Activated T-helper 1 cell treated with Interleukin-2 at 50 U/mL for 16 hours (primary cell): Measurements from ENCODE around the gene RABGGTA.

Experiments used
- DNase-seq: peaks from one replicate; pipeline ENCODE4 v3.0.0-alpha.2; 2020; ENCODE audit warnings: low read depth

Gene RABGGTA

GRCh38 chr14:24279301-24280186 lies 8.1 kb upstream of the RABGGTA start:
- no peak for DNase-seq

- DNase-seq = no peak
Observed at GRCh38 chr14:24278424-24278823, 7.0 kb upstream of the RABGGTA start.

- no peak for DNase-seq
Observed at GRCh38 chr14:24277606-24278321, 6.4 kb upstream of the RABGGTA start.

GRCh38 chr14:24277071-24277470 lies 5.7 kb upstream of the RABGGTA start:
- no peak for DNase-seq

- peak; percentile 7 for DNase-seq
Observed at GRCh38 chr14:24274101-24274543, 2.7 kb upstream of the RABGGTA start.

GRCh38 chr14:24273422-24273998 lies 2.1 kb upstream of the RABGGTA start:
- no peak for DNase-seq

DNA sequence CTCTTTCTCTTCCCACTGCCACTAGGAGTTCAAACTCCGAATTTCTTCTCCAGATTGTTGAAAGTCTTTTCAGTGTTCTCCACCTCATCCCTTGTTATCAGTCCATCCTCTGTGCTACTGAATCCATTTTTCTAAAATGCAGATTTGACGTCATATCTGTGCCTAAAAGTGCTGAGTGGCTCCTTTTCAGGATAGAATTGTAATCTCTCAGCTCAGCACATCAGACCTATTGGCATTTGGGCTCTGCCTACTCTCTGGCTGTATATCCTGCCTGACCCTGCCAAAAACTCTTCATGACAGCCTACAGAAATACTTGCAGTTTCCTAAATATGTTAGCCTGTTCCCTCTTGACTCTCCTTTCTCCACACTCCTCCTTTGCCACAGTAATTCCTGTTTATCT lies 1.1 kb upstream of the RABGGTA start:
- no peak for DNase-seq

- no peak for DNase-seq
Observed at GRCh38 chr14:24271834-24272263, 452 bp upstream of the RABGGTA start.

DNA sequence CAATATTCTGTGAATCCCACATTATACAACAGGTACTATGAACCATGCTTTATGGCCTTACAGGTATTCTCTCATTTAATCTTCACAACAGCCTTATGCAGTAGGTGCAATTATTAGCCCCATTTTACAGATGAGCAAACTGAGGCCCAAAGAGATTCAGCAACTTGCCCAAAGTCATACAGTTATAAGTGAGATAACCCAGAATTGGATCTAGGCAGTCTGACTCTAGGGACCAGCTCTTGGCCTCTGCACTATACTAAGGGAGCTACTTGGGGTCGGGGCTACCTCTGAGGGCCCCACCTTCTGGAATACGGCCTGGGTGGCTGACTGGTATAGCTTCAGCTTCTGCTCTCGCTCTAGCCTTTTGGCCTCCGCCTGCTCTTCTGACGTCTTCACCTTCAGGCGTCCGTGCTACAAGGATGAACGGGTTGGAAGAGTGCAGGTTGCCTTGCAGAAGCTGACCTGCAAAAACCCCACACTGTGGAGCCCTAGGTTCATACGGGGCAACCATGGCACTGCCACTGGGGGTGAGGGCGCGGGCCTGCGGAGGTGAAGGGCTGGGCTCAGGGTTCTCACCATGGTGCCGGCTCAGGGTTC lies 762 bp downstream of the RABGGTA start:
- DNase-seq = no peak

DNA sequence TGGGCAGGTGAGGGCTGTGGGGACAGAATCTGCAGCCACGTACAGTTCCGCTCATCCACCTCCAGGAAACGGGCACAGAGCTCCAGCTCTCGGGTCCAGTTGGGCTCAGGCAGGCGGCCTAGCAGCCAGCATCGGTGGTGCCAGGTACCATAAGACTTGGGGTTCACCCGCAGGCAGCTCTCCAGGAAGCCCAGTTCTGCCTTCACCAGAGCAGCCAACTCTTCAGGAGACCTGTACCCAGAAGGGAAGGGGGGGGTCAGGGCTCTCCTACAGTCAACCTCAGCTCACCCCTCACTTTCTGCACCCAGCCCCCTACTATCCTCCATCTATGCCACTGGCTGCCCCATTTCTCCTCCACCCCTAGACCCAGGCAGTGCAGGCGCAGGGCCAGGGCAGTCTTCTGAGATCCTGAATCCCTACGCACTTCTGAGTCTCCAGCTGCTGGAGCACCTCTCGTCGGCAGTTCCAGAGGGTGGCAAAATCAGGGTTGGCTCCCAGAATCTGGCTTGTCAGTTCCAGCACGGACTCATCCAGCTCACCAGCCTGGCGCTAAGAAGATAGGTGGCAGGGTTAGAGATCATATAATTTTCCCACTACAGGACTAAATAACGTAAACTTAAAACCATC lies 1.4 kb downstream of the RABGGTA start:
- no peak for DNase-seq

GRCh38 chr14:24269368-24269767 lies 2.0 kb downstream of the RABGGTA start:
- DNase-seq = no peak

- DNase-seq = no peak
Observed at GRCh38 chr14:24268225-24268624, 3.2 kb downstream of the RABGGTA start.

- no peak for DNase-seq
Observed at GRCh38 chr14:24267516-24267915, 3.9 kb downstream of the RABGGTA start.

DNA sequence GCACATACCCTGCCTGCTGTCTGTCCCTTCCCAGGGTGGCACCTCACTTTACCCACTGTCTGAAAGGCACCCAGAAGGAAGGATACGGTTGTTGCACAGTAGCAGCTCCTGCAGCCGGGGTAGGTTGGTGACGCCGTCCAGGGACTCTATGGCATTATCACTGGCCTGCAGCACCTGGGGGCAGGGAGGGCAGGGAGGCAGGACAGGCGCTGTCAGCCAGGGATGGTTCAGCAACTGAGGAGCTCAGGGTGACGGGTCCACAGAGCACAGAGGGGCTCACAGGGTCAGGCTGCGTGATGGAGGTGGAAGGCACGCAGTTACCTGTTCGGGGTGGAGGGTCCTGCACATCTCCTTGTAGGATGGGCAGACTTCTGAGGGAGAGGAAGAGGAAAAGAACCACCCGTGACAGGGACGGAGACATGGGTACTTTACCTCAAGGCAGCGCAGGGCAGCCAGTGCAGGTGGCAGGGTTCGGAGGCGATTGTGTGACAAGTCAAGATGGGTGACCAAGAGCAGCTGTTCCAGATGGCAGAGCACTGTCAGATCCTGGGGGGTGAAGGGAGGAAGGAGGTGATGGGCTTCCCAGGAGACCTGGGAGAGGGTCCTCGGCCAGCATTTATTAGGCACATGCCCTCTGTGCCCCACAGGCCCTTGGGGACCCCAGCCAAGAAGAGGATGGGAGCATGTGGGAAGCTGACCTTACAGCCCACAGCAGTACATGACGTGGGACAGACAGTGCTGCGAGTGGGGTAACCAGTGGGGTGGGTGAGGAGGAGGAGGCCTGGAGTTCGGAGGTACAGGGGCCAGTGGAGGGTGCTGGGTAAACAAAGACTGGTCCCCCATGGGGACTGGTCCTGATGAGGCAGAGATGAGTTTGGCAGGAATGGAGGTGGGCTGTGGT lies 4.8 kb downstream of the RABGGTA start:
- DNase-seq = no peak

DNA sequence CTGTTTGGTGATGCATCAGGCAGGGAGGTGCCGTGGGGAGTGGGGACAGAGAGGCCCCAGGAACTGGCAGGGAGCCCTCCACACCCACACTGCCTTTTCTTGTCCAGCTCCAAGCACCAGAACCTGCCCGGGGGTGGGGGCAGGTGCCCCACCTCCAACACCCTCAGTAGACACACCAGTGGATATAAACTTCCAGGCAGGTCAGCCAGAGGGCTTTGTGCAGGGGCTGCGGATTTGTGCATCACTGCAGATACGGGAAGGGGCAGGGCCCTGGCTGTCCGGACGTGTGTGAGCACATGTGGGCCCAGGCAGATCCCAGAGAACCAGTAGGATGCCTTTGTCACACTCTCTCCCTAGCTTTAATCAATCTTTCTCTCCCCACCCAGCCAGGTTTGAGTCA lies 7.1 kb downstream of the RABGGTA start:
- no peak for DNase-seq

DNA sequence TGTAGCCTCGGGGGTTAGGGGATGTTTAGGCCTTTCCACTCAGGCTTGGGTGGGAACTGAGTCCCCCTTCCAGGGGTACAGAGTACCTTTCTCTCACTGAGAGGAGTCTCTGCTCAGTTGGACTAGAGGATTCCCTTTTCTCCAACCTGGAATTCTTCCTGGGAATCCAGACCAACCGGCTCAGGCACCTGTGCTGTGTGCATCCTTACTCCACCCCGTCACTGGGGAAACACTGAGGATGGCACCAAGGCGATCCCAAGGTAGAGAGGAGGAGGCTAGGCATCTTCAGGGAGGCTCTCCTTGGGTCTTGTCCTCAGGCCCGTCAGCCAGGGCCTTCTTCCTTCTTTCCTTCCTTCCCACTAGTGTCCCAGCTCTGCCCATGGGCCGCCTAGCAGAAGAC lies 7.5 kb downstream of the RABGGTA start:
- DNase-seq = no peak

- DNase-seq = no peak
Observed at GRCh38 chr14:24262821-24263733, 8.3 kb downstream of the RABGGTA start, which contains the start of gene TGM1. TGM1 (minus strand) TSS chr14:24263177; CDS start chr14:24262352, 825 bp downstream.

- no peak for DNase-seq
Observed at GRCh38 chr14:24261969-24262327, 9.4 kb downstream of the RABGGTA start.

- DNase-seq = no peak
Observed at GRCh38 chr14:24261256-24261968, 10.0 kb downstream of the RABGGTA start.
